Breast epithelium (tissue), 3 donors: ENCODE data around the gene PDZD2.

ENCODE experiments used
- POLR2A ChIP-seq: fragments of 450-650 bp; IDR thresholded peaks from one replicate; pipeline ENCODE4 v1.6.1; 2016; ENCODE audit warnings: antibody characterized with exemption, mild to moderate bottlenecking, moderate library complexity
- TF ChIP-seq, protein P1 (sequence below), 3 donors: fragments of 450-650 bp; IDR thresholded peaks; one replicate each; pipeline ENCODE4 v1.5.1; 2016 to 2017; ENCODE audit warnings: antibody characterized with exemption in 3 of 3, mild to moderate bottlenecking in 3 of 3, moderate library complexity in 3 of 3

DNA sequence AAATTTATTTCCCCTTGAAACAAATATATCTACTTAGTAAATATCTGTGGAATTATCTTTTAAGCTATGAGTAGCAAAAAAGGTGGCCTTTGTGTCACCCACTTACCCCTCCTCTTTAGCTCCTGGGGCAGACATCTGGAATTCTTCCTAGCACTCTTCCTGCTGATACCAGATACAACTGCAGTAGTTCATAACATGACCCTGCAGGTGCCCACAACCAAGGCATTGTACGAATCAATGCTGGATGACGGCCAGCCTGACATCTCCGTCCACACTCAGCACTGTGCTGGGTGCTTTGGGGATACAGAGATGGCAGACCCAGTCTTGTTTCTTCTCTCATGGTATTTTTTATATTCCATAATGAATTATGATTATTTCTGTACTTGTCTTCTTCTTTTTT is 382.8 kb downstream of the PDZD2 start:
- no peak for TF ChIP-seq POLR2A
- TF ChIP-seq, protein P1, sequence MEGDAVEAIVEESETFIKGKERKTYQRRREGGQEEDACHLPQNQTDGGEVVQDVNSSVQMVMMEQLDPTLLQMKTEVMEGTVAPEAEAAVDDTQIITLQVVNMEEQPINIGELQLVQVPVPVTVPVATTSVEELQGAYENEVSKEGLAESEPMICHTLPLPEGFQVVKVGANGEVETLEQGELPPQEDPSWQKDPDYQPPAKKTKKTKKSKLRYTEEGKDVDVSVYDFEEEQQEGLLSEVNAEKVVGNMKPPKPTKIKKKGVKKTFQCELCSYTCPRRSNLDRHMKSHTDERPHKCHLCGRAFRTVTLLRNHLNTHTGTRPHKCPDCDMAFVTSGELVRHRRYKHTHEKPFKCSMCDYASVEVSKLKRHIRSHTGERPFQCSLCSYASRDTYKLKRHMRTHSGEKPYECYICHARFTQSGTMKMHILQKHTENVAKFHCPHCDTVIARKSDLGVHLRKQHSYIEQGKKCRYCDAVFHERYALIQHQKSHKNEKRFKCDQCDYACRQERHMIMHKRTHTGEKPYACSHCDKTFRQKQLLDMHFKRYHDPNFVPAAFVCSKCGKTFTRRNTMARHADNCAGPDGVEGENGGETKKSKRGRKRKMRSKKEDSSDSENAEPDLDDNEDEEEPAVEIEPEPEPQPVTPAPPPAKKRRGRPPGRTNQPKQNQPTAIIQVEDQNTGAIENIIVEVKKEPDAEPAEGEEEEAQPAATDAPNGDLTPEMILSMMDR (IDR thresholded peaks at IDR 0.05), result no peak
